Measurements from ENCODE around the gene RABAC1.

- TF ChIP-seq POLR2A (IDR thresholded peaks at IDR 0.05) (no peak), CTCF (IDR thresholded peaks at IDR 0.05) (no peak)
Measured at GRCh38 chr19:41940731-41941409, 18.3 kb downstream of the RABAC1 start.

Measured in tibial nerve (tissue), 3 donors.